IMR-90 (cell line): ENCODE data around the gene AJAP1. TPM values are rescaled to one million over a fixed set of nuclear protein-coding genes. Genes with fewer than 3 reads are reported as not detected.

Experiments used
- ATAC-seq: fragments of 200-7000 bp; cut with Tn5 transposase; 2 replicates; pipeline ENCODE4 v1.9.1; 2020; ENCODE audit warnings: low read depth, mild to moderate bottlenecking, moderate library complexity
- BruUV-seq: library from RNA; stranded (reverse); fragments of 400-500 nt; replicated peaks from 2 replicates; lab custom pipeline; 2021; lab: Mats Ljungman, UMichigan
- CTCF ChIA-PET: fragments of 300-600 bp; formaldehyde crosslinking; extraction: SDS; loops from one replicate; lab custom pipeline; 2021; ENCODE audit warnings: antibody characterized with exemption; lab: Yijun Ruan, JAX
- POLR2A ChIA-PET: fragments of 300-600 bp; sonication (Branson Sonifier 250); formaldehyde crosslinking; loops from one replicate; lab custom pipeline; 2022; ENCODE audit warnings: antibody characterized with exemption; ENCODE audit not compliant: unreplicated experiment; lab: Charles Lee
- DNase-seq: peaks from one replicate; pipeline ENCODE4 v3.0.0; 2013
- H2AFZ ChIP-seq: replicated peaks from 2 replicates; pipeline ENCODE3; 2013; ENCODE audit warnings: low read length, mild to moderate bottlenecking; ENCODE audit not compliant: poor library complexity
- H2AK5ac ChIP-seq: 2 replicates; pipeline ENCODE4 v1.6.1; 2013; ENCODE audit warnings: low read depth, low read length, inconsistent platforms
- H2AK9ac ChIP-seq: replicated peaks from 2 replicates; pipeline ENCODE3; 2013; ENCODE audit warnings: mild to moderate bottlenecking, low read depth, low read length, moderate library complexity; ENCODE audit not compliant: poor library complexity
- H2BK120ac ChIP-seq: 2 replicates; pipeline ENCODE4 v1.6.1; 2013; ENCODE audit warnings: low read depth, low read length, inconsistent platforms
- H2BK15ac ChIP-seq: 3 replicates; pipeline ENCODE4 v1.6.1; 2013; ENCODE audit warnings: low read depth, low read length, inconsistent platforms
- H2BK20ac ChIP-seq: 2 replicates; pipeline ENCODE4 v1.6.1; 2013; ENCODE audit warnings: low read depth, mild to moderate bottlenecking, inconsistent platforms, low read length, moderate library complexity
- H2BK5ac ChIP-seq: 2 replicates; pipeline ENCODE4 v1.6.1; 2013; ENCODE audit warnings: mild to moderate bottlenecking, low read depth, low read length, inconsistent platforms; ENCODE audit not compliant: poor library complexity, severe bottlenecking
- H3K14ac ChIP-seq: replicated peaks from 2 replicates; pipeline ENCODE4 v1.6.1; 2013; ENCODE audit warnings: low read depth, low read length, inconsistent platforms
- H3K18ac ChIP-seq: 2 replicates; pipeline ENCODE4 v1.6.1; 2013; ENCODE audit warnings: low read depth, low read length, control low read depth
- H3K23ac ChIP-seq: 2 replicates; pipeline ENCODE4 v1.6.1; 2013; ENCODE audit warnings: low read depth, low read length, inconsistent platforms
- H3K27ac ChIP-seq: 2 replicates; pipeline ENCODE4 v1.5.1; 2013; ENCODE audit warnings: mild to moderate bottlenecking, control low read depth, low read length; ENCODE audit not compliant: insufficient read depth
- H3K27me3 ChIP-seq: 2 replicates; pipeline ENCODE4 v1.6.1; 2013; ENCODE audit warnings: low read length; ENCODE audit not compliant: control insufficient read depth, insufficient read depth
- H3K36me3 ChIP-seq: 2 replicates; pipeline ENCODE4 v1.6.1; 2013; ENCODE audit warnings: low read length, mixed read lengths; ENCODE audit not compliant: control insufficient read depth, insufficient read depth
- H3K4ac ChIP-seq: 2 replicates; pipeline ENCODE4 v1.6.1; 2013; ENCODE audit warnings: low read depth, low read length, inconsistent platforms
- H3K4me1 ChIP-seq: 2 replicates; pipeline ENCODE4 v1.6.1; 2013; ENCODE audit warnings: low read length, mixed read lengths; ENCODE audit not compliant: control insufficient read depth, insufficient read depth
- H3K4me2 ChIP-seq: 2 replicates; pipeline ENCODE4 v1.6.1; 2013; ENCODE audit warnings: low read depth, mild to moderate bottlenecking, control low read depth, low read length, moderate library complexity
- H3K4me3 ChIP-seq: 2 replicates; pipeline ENCODE4 v1.5.1; 2013; ENCODE audit warnings: low read depth, mild to moderate bottlenecking, control low read depth, low read length, moderate library complexity; ENCODE audit not compliant: insufficient read depth
- H3K56ac ChIP-seq: 2 replicates; pipeline ENCODE4 v1.6.1; 2013; ENCODE audit warnings: low read length, inconsistent platforms; ENCODE audit not compliant: insufficient read depth; ENCODE audit errors: extremely low read depth
- H3K79me1 ChIP-seq, 2 experiments: 2 replicates each; pipeline ENCODE4 v1.6.1; 2013; ENCODE audit warnings: low read length in 2 of 2, inconsistent platforms in 1 of 2, low read depth in 1 of 2
- H3K9ac ChIP-seq: 2 replicates; pipeline ENCODE4 v1.6.1; 2013; ENCODE audit warnings: low read depth, low read length, control low read depth
- H3K9me1 ChIP-seq: 2 replicates; pipeline ENCODE4 v1.6.1; 2013; ENCODE audit warnings: low read length, inconsistent platforms; ENCODE audit not compliant: insufficient read depth
- H3K9me3 ChIP-seq: 2 replicates; pipeline ENCODE4 v1.6.1; 2013; ENCODE audit warnings: low read length; ENCODE audit not compliant: control insufficient read depth, insufficient read depth
- H4K20me1 ChIP-seq: 2 replicates; pipeline ENCODE4 v1.6.1; 2013; ENCODE audit warnings: low read length, inconsistent platforms; ENCODE audit not compliant: insufficient read depth
- H4K5ac ChIP-seq: 2 replicates; pipeline ENCODE4 v1.6.1; 2013; ENCODE audit warnings: mild to moderate bottlenecking, low read depth, low read length, control low read depth
- H4K8ac ChIP-seq, 2 experiments: 2 replicates each; pipeline ENCODE4 v1.6.1; 2013; ENCODE audit warnings: low read depth in 2 of 2, low read length in 2 of 2, control low read depth in 1 of 2, inconsistent platforms in 1 of 2
- H4K91ac ChIP-seq: 2 replicates; pipeline ENCODE4 v1.6.1; 2013; ENCODE audit warnings: low read depth, low read length, inconsistent platforms; ENCODE audit not compliant: insufficient read depth
- BHLHE40 ChIP-seq: fragments of 150-350 bp; IDR thresholded peaks from 2 replicates; pipeline ENCODE4 v1.6.1; 2016; ENCODE audit warnings: mild to moderate bottlenecking, low read depth, low read length
- CEBPB ChIP-seq: IDR thresholded peaks from 2 replicates; pipeline ENCODE4 v1.6.1; 2012; ENCODE audit warnings: low read depth, low read length, improper control_type of control experiment
- CHD1 ChIP-seq: IDR thresholded peaks from 2 replicates; pipeline ENCODE4 v1.6.1; 2012; ENCODE audit warnings: low read depth, low read length, improper control_type of control experiment
- CTCF ChIP-seq: conservative IDR thresholded peaks from 2 replicates; pipeline ENCODE4 v1.5.1; 2012; ENCODE audit warnings: mild to moderate bottlenecking, low read depth, low read length, improper control_type of control experiment
- ELK1 ChIP-seq: fragments of 150-350 bp; IDR thresholded peaks from 2 replicates; pipeline ENCODE4 v1.6.1; 2016; ENCODE audit warnings: low read depth, mild to moderate bottlenecking, low read length, moderate library complexity, borderline replicate concordance
- FOS ChIP-seq: fragments of 150-350 bp; IDR thresholded peaks from 2 replicates; pipeline ENCODE4 v1.6.1; 2016; ENCODE audit warnings: low read depth, low read length
- MAFK ChIP-seq: IDR thresholded peaks from 2 replicates; pipeline ENCODE4 v1.6.1; 2012; ENCODE audit warnings: low read depth, low read length, improper control_type of control experiment
- MAZ ChIP-seq: IDR thresholded peaks from 2 replicates; pipeline ENCODE4 v1.6.1; 2012; ENCODE audit warnings: low read depth, mild to moderate bottlenecking, low read length, improper control_type of control experiment, moderate library complexity, borderline replicate concordance
- MXI1 ChIP-seq: IDR thresholded peaks from 2 replicates; pipeline ENCODE4 v1.6.1; 2012; ENCODE audit warnings: low read depth, mild to moderate bottlenecking, low read length, moderate library complexity, borderline replicate concordance
- NFE2L2 ChIP-seq: fragments of 150-350 bp; IDR thresholded peaks from 2 replicates; pipeline ENCODE4 v1.6.1; 2016; ENCODE audit warnings: low read depth, mild to moderate bottlenecking, low read length
- POLR2A ChIP-seq: IDR thresholded peaks from 2 replicates; pipeline ENCODE4 v1.6.1; 2012; ENCODE audit warnings: mild to moderate bottlenecking, low read depth, low read length
- RAD21 ChIP-seq: IDR thresholded peaks from 2 replicates; pipeline ENCODE4 v1.6.1; 2012; ENCODE audit warnings: low read length, improper control_type of control experiment
- RCOR1 ChIP-seq: IDR thresholded peaks from 2 replicates; pipeline ENCODE4 v1.6.1; 2012; ENCODE audit warnings: mild to moderate bottlenecking, low read length, improper control_type of control experiment; ENCODE audit not compliant: insufficient replicate concordance
- RFX5 ChIP-seq: IDR thresholded peaks from 2 replicates; pipeline ENCODE4 v1.8.0; 2012; ENCODE audit warnings: low read depth, mild to moderate bottlenecking, low read length, moderate library complexity
- SMC3 ChIP-seq: fragments of 150-350 bp; IDR thresholded peaks from 2 replicates; pipeline ENCODE4 v1.6.1; 2016; ENCODE audit warnings: low read depth, mild to moderate bottlenecking, antibody characterized with exemption, low read length, moderate library complexity
- USF2 ChIP-seq: fragments of 150-350 bp; IDR thresholded peaks from 2 replicates; pipeline ENCODE4 v1.6.1; 2017; ENCODE audit warnings: mild to moderate bottlenecking, antibody characterized with exemption, low read length, low read depth
- WGBS, 2 experiments: methylation state at CpG; one replicate each; pipeline versions ENCODE4 v1.1.5 to v1.1.7; 2013; ENCODE audit warnings: missing lambda C conversion rate in 2 of 2; ENCODE audit not compliant: insufficient read length in 1 of 2; ENCODE audit errors: extremely low coverage in 2 of 2; 5-methylcytosine and 5-hydroxymethylcytosine counted together
- dilution Hi-C: fragments of 300-500 bp; cut with HindIII; formaldehyde crosslinking; loops from one replicate; pipeline ENCODE4 v1.14.3; 2018; ENCODE audit warnings: low sequenced_read_pairs; ENCODE audit not compliant: unreplicated experiment
- in situ Hi-C: fragments of 300-500 bp; cut with MboI; formaldehyde crosslinking; loops from 3 replicates; pipeline ENCODE4 v1.14.3; 2019; ENCODE audit warnings: low sequenced_read_pairs, inconsistent platforms, mixed read lengths
- intact Hi-C: fragments of 100-400 bp; cut with micrococcal nuclease; formaldehyde crosslinking; loops from 2 replicates; pipeline ENCODE4 v1.10.0; 2022
- polyA plus RNA-seq, 3 experiments: library from polyadenylated mRNA; depleted of rRNA; stranded (reverse); fragments of >200 nt; gene quantifications; 2 replicates each; pipeline ENCODE4 v1.2.3, GENCODE V29; 2012; ENCODE audit warnings: low replicate concordance in 1 of 3
- total RNA-seq: library from RNA; depleted of rRNA; stranded (reverse); fragments of >200 nt; gene quantifications from 2 replicates; pipeline ENCODE4 v1.2.3, GENCODE V29; 2012

Gene AJAP1
- total and polyA plus RNA-seq, 2 of the 4 experiments (the other 2 are of a cell fraction), result under 0.01 to 0.02 TPM

DNA sequence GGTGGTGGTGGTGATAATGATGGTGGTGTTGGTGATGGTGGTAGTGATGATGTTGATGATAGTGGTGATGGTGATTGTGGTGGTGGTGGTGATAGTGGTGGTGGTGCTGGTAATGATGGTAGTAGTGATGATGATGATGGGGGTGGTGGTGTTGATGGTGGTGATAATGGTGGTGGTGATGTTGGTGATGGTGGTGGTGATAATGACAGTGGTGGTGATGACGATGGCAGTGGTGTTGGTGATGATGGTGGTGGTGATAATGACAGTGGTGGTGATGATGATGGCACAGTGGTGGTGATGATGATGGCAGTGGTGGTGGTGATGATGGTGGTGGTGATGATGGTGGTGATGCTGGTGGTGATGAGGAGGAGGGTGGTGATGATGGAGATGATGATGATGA is 7.0 kb upstream of the AJAP1 start:
- Histone ChIP-seq H3K9me1 (no peaks in the 10 kb centered on the region), H4K5ac (no peak overlapping the region), H2AK5ac (no peak overlapping the region), H2BK120ac (no peak overlapping the region), H3K9ac (no peak overlapping the region), H3K27me3 (no peaks in the 10 kb centered on the region), H2BK20ac (no peak overlapping the region), H2BK15ac (no peak overlapping the region), H3K36me3 (no peaks in the 10 kb centered on the region), H2AK9ac (no peak overlapping the region), H4K91ac (no peak overlapping the region), H2AFZ (no peak overlapping the region), H3K56ac (no peak overlapping the region), H4K8ac (no peak overlapping the region), H3K14ac (no peak overlapping the region), H3K18ac (no peak overlapping the region), H3K4me1 (no peaks in the 10 kb centered on the region), H3K79me1 (no peaks in the 10 kb centered on the region), H3K27ac (no peak overlapping the region), H3K4ac (no peak overlapping the region), H3K23ac (no peak overlapping the region), H3K9me3 (peaks cover 11% of the 10 kb centered on the region; the same call in 1 of the 2 replicates), H3K4me3 (no peak overlapping the region), H4K20me1 (no peaks in the 10 kb centered on the region), H2BK5ac (peak overlapping the region; percentile 15), H3K4me2 (no peak overlapping the region)
- no TSS peak for BruUV-seq
- CTCF ChIA-PET, result no interaction called here
- dilution Hi-C loops, result no loop called here
- DNase-seq (no peak), ATAC-seq (no peak)
- in situ Hi-C loops, result no loop called here
- intact Hi-C loops, result no loop called here
- WGBS, 2 experiments, result 40% methylated on average over 1 of the region's 1 CpG; no CpG with 5 or more reads in 1 of the 2 experiments
- POLR2A ChIA-PET, result no interaction called here
- TF ChIP-seq CEBPB (no peak), CTCF (no peak), MAFK (no peak), MXI1 (no peak), RAD21 (no peak), ELK1 (no peak), RFX5 (no peak), POLR2A (no peak), USF2 (no peak), BHLHE40 (no peak), MAZ (no peak), RCOR1 (no peak), CHD1 (no peak), SMC3 (no peak), NFE2L2 (no peak), FOS (no peak)
